Small intestine (tissue), 7 donors: ENCODE results near the gene FBF1. TPM values are rescaled to one million over a fixed set of nuclear protein-coding genes. Genes with fewer than 3 reads are reported as not detected.

Source experiments
- DNase-seq, 2 donors: peaks; one replicate each; pipeline versions ENCODE4 v3.0.0 to v3.0.0-alpha.2; 2013
- FAIRE-seq: peaks from 2 replicates; lab custom pipeline; 2012; peaks lifted over from hg19 to GRCh38; lab: Jason Lieb, UNC
- H3K27ac ChIP-seq, 3 donors: one replicate each; pipeline ENCODE4 v1.5.1; 2013; ENCODE audit warnings: low read length in 2 of 3, mild to moderate bottlenecking in 2 of 3, control low read depth in 1 of 3, inconsistent platforms in 1 of 3, low read depth in 1 of 3, moderate library complexity in 1 of 3
- H3K27me3 ChIP-seq, 3 donors: one replicate each; pipeline ENCODE4 v1.6.1; 2013; ENCODE audit warnings: low read length in 3 of 3, inconsistent platforms in 1 of 3; ENCODE audit not compliant: control insufficient read depth in 3 of 3, insufficient read depth in 3 of 3
- H3K36me3 ChIP-seq, 3 donors: one replicate each; pipeline ENCODE4 v1.6.1; 2013; ENCODE audit warnings: low read length in 3 of 3, inconsistent platforms in 1 of 3, low read depth in 1 of 3, mild to moderate bottlenecking in 1 of 3, moderate library complexity in 1 of 3; ENCODE audit not compliant: control insufficient read depth in 3 of 3, insufficient read depth in 2 of 3
- H3K4me1 ChIP-seq, 3 donors: one replicate each; pipeline ENCODE4 v1.6.1; 2013; ENCODE audit warnings: low read length in 2 of 3, inconsistent platforms in 1 of 3, low read depth in 1 of 3, mild to moderate bottlenecking in 1 of 3, moderate library complexity in 1 of 3; ENCODE audit not compliant: control insufficient read depth in 3 of 3, insufficient read depth in 2 of 3
- H3K4me3 ChIP-seq, 3 donors: one replicate each; pipeline ENCODE4 v1.5.1; 2013; ENCODE audit warnings: low read length in 3 of 3, control low read depth in 1 of 3, inconsistent platforms in 1 of 3, low read depth in 1 of 3, mild to moderate bottlenecking in 1 of 3, moderate library complexity in 1 of 3
- H3K9me3 ChIP-seq, 2 donors: one replicate each; pipeline ENCODE4 v1.6.1; 2013; ENCODE audit warnings: low read depth in 1 of 2, low read length in 1 of 2; ENCODE audit not compliant: control insufficient read depth in 2 of 2, insufficient read depth in 1 of 2
- WGBS, 3 donors: extraction: QIAGEN DNeasy Blood & Tissue Kit; methylation state at CpG; one replicate each; pipeline ENCODE4 v1.1.7; 2013; 5-methylcytosine and 5-hydroxymethylcytosine counted together
- polyA plus RNA-seq, 4 donors: library from polyadenylated mRNA; stranded (reverse) in 3 of 4; unstranded in 1 of 4; fragments of 200-250 nt in 3 of 4; fragments of 120-200 nt in 1 of 4; gene quantifications; one replicate each; pipeline versions ENCODE4 v1.2.1 to v1.2.3, GENCODE V29; 2013
- donor health status: healthy with polysubstance abuse.
- donor health status: control.
- donor health status: control.
- donor health status: Bipolar disorder and iron deficiency.
- donor health status: healthy.

Gene FBF1
- polyA plus RNA-seq, 4 donors = 2.2 to 45.7 (median 5.4) TPM

DNA sequence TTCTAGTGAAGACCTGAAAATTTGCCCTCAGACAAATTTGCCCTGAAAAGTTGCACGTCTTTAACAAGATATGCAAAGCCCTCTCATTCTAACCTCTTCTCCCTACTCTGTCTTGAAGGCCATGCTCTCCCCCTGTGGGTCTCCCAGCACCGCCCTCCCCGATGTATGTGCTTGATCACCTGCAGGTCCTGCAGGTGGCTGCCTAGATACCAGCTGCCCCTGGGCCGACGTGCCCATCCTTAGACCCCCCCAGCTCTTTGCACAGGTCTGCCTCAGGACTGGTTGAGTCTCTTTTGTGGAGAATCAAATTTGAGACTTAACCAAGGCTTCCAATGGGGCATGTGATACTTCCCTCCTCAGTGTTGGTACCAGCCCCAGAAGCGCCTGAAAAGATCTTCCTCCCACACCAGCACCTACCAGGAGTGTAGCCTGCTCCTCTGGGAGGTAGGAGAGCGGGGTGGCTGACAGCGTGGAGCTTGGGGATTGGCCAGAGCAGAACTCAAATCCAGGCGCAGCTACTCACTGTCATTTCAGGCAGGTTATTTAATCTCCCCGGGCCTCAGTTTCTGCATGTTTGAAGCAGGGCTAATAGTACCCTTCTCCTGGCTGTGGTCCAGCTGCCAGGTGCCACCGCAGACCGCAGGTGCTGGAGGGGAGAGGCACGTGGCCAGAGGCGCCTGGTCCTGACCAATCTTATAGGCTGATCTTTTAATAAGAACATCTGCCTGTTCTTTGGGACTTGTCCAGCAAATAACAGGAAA is 31.6 kb downstream of the FBF1 start:
- Histone ChIP-seq H3K4me1 (peaks cover 0 to 12% (median 0%) of the 10 kb centered on the region in 3 donors), H3K4me3 (no peak overlapping the region), H3K27ac (no peak overlapping the region), H3K9me3 (no peaks in the 10 kb centered on the region), H3K36me3 (peaks cover 0 to 64% (median 0%) of the 10 kb centered on the region in 3 donors), H3K27me3 (no peaks in the 10 kb centered on the region)
- no peak for FAIRE-seq
- no peak for DNase-seq
- WGBS, 3 donors = 29 to 68% (median 48%) methylated on average over 14 of the region's 14 CpGs

- H3K36me3 ChIP-seq = peaks cover 0 to 54% (median 0%) of the 10 kb centered on the region in 3 donors
- no peak overlapping the region for H3K27ac ChIP-seq
- 51 to 64% (median 64%) methylated on average over 6 of the region's 6 CpGs for WGBS, 3 donors
- no peak overlapping the region for H3K4me3 ChIP-seq
- DNase-seq (no peak), FAIRE-seq (no peak)
- H3K27me3 ChIP-seq = no peaks in the 10 kb centered on the region
- peaks cover 2 to 12% (median 3%) of the 10 kb centered on the region in 3 donors for H3K4me1 ChIP-seq
- no peaks in the 10 kb centered on the region for H3K9me3 ChIP-seq
These were observed 32.6 kb downstream of the FBF1 start for GRCh38 chr17:75908201-75908600.

DNA sequence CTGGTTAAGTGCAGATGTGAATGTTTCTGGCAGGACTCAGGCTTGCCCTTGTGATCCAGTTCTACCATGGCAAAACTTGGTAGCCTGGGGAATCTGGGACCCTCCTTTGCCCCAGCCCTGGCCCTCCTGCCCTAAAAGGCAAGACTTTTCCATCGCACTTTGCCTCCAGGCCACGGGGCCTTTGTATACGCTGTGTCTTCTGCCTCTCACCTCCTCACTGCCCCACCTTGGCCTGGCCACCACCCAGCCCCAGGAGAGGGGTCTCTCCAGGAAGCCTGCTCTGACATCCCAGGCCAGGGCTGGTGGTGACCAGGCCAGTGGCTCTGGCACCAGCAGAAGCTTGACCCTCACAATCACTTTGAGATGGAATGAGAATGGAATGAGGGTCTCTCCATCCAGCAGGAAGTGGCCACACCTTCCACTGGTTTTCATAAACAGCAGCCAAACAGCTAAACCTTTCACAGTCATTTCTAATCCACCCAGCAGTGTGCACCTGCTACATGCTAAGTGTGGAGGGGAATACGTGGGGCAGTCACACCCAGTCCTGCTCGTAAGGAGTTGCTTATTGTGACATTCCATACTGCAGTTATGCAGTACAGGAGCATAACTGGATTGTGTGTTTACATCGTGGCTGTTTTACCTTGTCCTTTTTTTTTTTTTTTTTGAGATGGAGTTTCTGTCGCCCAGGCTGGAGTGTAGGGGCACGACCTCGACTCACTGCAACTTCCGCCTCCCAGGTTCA is 34.5 kb downstream of the FBF1 start:
- Histone ChIP-seq H3K36me3 (peaks cover 0 to 56% (median 0%) of the 10 kb centered on the region in 3 donors), H3K4me3 (no peak overlapping the region), H3K4me1 (peaks cover 2 to 12% (median 3%) of the 10 kb centered on the region in 3 donors), H3K27me3 (no peaks in the 10 kb centered on the region), H3K27ac (peak overlapping the region in 1 of 3 donors; percentile 25), H3K9me3 (no peaks in the 10 kb centered on the region)
- FAIRE-seq (no peak), DNase-seq (no peak)
- 67 to 80% (median 70%) methylated on average over 10 of the region's 10 CpGs for WGBS, 3 donors

DNA sequence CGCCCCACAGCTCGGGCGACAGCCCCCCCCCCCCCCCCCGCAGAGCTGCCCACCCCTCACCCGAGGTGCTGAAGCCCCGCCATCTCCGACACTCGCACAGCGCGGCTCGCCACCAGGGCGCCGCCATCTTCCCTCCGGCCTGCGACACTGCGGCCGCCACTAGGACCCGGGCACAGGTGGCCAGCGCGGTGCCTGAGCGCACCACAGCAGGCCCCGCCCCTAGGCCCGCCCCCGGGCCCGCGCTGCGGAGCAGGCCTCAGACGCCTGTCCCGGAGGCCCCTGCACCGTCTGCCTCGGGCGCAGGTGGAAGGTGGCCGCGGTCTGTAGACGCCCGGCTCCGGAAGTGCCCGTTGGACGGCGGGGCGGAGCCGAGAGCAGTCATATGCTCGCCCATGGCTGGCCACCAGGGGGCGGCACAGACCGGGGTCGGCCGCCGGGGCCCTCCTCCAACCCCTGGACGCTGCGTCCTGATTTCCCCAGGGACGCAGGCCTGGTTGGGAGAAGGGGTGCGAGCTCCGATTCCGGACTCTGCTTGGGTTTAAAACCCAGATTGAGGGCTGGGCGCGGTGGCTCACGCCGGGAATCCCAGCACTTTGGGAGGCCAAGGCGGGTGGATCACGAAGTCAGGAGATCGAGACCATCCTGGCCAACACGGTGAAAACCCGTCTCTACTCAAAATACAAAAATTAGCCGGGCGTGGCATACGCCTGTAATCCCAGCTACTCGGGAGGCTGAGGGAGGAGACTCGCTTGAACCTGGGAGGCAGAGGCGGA is 35.9 kb downstream of the FBF1 start, which contains the start of gene MRPL38:
Gene MRPL38 (minus strand): TSS at position 136 of the 773 bp plus-strand sequence. CDS start 9 bp downstream, at position 127.
- 2 to 3% (median 2%) methylated on average over 41 to 68 of the region's 69 CpGs for WGBS, 3 donors
- Histone ChIP-seq H3K27ac (peak within 1 kb of the TSS; percentile 89 to 92 (median 92)), H3K27me3 (no peaks in the 10 kb centered on the region), H3K4me1 (peaks cover 2 to 12% (median 3%) of the 10 kb centered on the region in 3 donors), H3K4me3 (peak within 1 kb of the TSS; percentile 75 to 92 (median 81)), H3K36me3 (peaks cover 0 to 56% (median 3%) of the 10 kb centered on the region in 3 donors), H3K9me3 (no peaks in the 10 kb centered on the region)
- DNase-seq (peak; percentile 96 to 98), FAIRE-seq (no peak)

- H3K4me1 ChIP-seq = peaks cover 2 to 12% (median 3%) of the 10 kb centered on the region in 3 donors
- DNase-seq (no peak), FAIRE-seq (no peak)
- no peak overlapping the region for H3K4me3 ChIP-seq
- no peaks in the 10 kb centered on the region for H3K27me3 ChIP-seq
- H3K27ac ChIP-seq = no peak overlapping the region
- H3K9me3 ChIP-seq = no peaks in the 10 kb centered on the region
- WGBS, 3 donors = 94 to 97% (median 95%) methylated on average over 6 of the region's 6 CpGs
- peaks cover 4 to 62% (median 8%) of the 10 kb centered on the region in 3 donors for H3K36me3 ChIP-seq
These were observed 38.4 kb downstream of the FBF1 start for GRCh38 chr17:75902406-75902805.

DNA sequence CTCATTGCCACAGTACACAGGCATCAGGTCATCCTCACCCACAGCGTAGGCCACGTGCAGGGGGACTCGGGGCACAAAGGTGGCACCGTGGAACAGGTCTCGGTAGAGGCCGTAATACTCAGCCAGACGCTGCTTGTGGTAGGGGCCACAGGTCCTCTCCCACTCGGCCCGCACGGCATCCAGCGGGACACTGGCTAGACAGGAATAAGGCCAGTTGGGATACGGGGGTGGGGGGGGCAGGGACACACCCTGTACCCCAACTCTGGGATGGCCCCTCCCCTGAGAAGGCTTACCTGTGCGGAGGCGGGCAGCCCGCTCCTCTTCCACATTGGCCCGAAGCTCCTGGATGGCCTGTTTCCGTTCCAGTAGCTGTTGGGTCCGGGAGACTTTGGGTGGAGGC is 39.1 kb downstream of the FBF1 start:
- Histone ChIP-seq H3K36me3 (peaks cover 4 to 60% (median 8%) of the 10 kb centered on the region in 3 donors), H3K27me3 (no peaks in the 10 kb centered on the region), H3K4me3 (no peak overlapping the region), H3K27ac (no peak overlapping the region), H3K4me1 (peaks cover 2 to 16% (median 3%) of the 10 kb centered on the region in 3 donors), H3K9me3 (no peaks in the 10 kb centered on the region)
- FAIRE-seq (no peak), DNase-seq (no peak)
- 92 to 94% (median 93%) methylated on average over 18 of the region's 18 CpGs for WGBS, 3 donors

- H3K4me1 ChIP-seq = peaks cover 2 to 11% (median 3%) of the 10 kb centered on the region in 3 donors
- no peaks in the 10 kb centered on the region for H3K9me3 ChIP-seq
- FAIRE-seq (no peak), DNase-seq (no peak)
- no peaks in the 10 kb centered on the region for H3K27me3 ChIP-seq
- WGBS, 3 donors = 85 to 91% (median 89%) methylated on average over 13 of the region's 13 CpGs
- peaks cover 4 to 60% (median 8%) of the 10 kb centered on the region in 3 donors for H3K36me3 ChIP-seq
- no peak overlapping the region for H3K4me3 ChIP-seq
- H3K27ac ChIP-seq = no peak overlapping the region
These were observed 39.9 kb downstream of the FBF1 start for GRCh38 chr17:75900691-75901533.
